DOHH2 (cell line): ENCODE data around the gene PIGN.

ENCODE experiments used
- H3F3A ChIP-seq: fragments of 200-600 bp; sonication (generic), shearing (Covaris generic); 2 replicates; pipeline ENCODE4 v1.6.0; 2016; ENCODE audit warnings: antibody characterized with exemption, mild to moderate bottlenecking; ENCODE audit not compliant: control insufficient read depth, insufficient read depth
- H3K27ac ChIP-seq: fragments of 200-600 bp; sonication (generic); 2 replicates; pipeline ENCODE4 v1.5.1; 2014; ENCODE audit warnings: low read depth, mild to moderate bottlenecking, low read length, moderate library complexity
- H3K27me3 ChIP-seq: fragments of 200-600 bp; sonication (generic); 2 replicates; pipeline ENCODE4 v1.6.1; 2014; ENCODE audit warnings: mild to moderate bottlenecking, low read length, mixed read lengths; ENCODE audit not compliant: control insufficient read depth
- H3K36me3 ChIP-seq: fragments of 200-600 bp; sonication (generic); 2 replicates; pipeline ENCODE4 v1.6.1; 2014; ENCODE audit warnings: mild to moderate bottlenecking, low read length, moderate library complexity, mixed read lengths; ENCODE audit not compliant: control insufficient read depth
- H3K4me1 ChIP-seq: fragments of 200-600 bp; sonication (generic); 2 replicates; pipeline ENCODE4 v1.6.1; 2014; ENCODE audit warnings: mild to moderate bottlenecking, low read length, mixed read lengths; ENCODE audit not compliant: control insufficient read depth
- H3K4me2 ChIP-seq: fragments of 200-600 bp; sonication (generic); 2 replicates; pipeline ENCODE4 v1.6.0; 2014; ENCODE audit warnings: mild to moderate bottlenecking, low read length, moderate library complexity
- H3K4me3 ChIP-seq: fragments of 200-600 bp; sonication (generic); 2 replicates; pipeline ENCODE4 v1.5.1; 2014; ENCODE audit warnings: mild to moderate bottlenecking, low read length, mixed read lengths
- H3K79me2 ChIP-seq: fragments of 200-600 bp; sonication (generic); 2 replicates; pipeline ENCODE4 v1.6.1; 2014; ENCODE audit warnings: mild to moderate bottlenecking, low read length, mixed read lengths; ENCODE audit not compliant: control insufficient read depth
- H3K9me2 ChIP-seq: fragments of 200-600 bp; sonication (generic); replicated peaks from 2 replicates; pipeline ENCODE4 v1.6.1; 2014; ENCODE audit warnings: mild to moderate bottlenecking, low read length, mixed read lengths; ENCODE audit not compliant: control insufficient read depth
- H3K9me3 ChIP-seq: fragments of 200-600 bp; sonication (generic); 2 replicates; pipeline ENCODE4 v1.6.1; 2014; ENCODE audit warnings: antibody characterized with exemption, low read length, mixed read lengths; ENCODE audit not compliant: control insufficient read depth, insufficient read depth
- H4K20me1 ChIP-seq: fragments of 200-600 bp; sonication (generic); 2 replicates; pipeline ENCODE4 v1.6.0; 2014; ENCODE audit warnings: low read depth, mild to moderate bottlenecking, antibody characterized with exemption, low read length, moderate library complexity; ENCODE audit not compliant: control insufficient read depth, insufficient read depth
- EZH2phosphoT487 ChIP-seq: fragments of 200-600 bp; sonication (generic); IDR thresholded peaks from 2 replicates; pipeline ENCODE4 v1.6.1; 2017; ENCODE audit warnings: borderline replicate concordance, mild to moderate bottlenecking, antibody characterized with exemption, low read length, moderate library complexity, mixed read lengths
- TF ChIP-seq, protein P1 (sequence below): fragments of 200-600 bp; sonication (generic); IDR thresholded peaks from one replicate; pipeline ENCODE4 v1.5.1; 2014; ENCODE audit warnings: antibody characterized with exemption, mild to moderate bottlenecking, low read depth, low read length; ENCODE audit not compliant: poor library complexity, severe bottlenecking

Gene PIGN

GRCh38 chr18:62018034-62018758 is 168.7 kb downstream of the PIGN start:
- H3K79me2 ChIP-seq: no peaks in the 10 kb centered on the region

GRCh38 chr18:62017618-62018017 is 169.2 kb downstream of the PIGN start:
- no peak overlapping the region for H3K4me3 ChIP-seq
- H4K20me1 ChIP-seq: no peaks in the 10 kb centered on the region

More at GRCh38 chr18:62018034-62018758, 168.7 kb downstream of the PIGN start:
- Histone ChIP-seq H3K36me3 (no peaks in the 10 kb centered on the region), H3K27me3 (no peaks in the 10 kb centered on the region; the same call in 1 of the 2 replicates), H3K27ac (no peak overlapping the region), H3K4me2 (no peak overlapping the region), H3K4me3 (no peak overlapping the region), H3K9me2 (no peaks in the 10 kb centered on the region), H3F3A (no peaks in the 10 kb centered on the region), H3K4me1 (no peaks in the 10 kb centered on the region), H4K20me1 (no peaks in the 10 kb centered on the region), H3K9me3 (no peaks in the 10 kb centered on the region)
- no peak for TF ChIP-seq EZH2phosphoT487
- TF ChIP-seq, protein P1, sequence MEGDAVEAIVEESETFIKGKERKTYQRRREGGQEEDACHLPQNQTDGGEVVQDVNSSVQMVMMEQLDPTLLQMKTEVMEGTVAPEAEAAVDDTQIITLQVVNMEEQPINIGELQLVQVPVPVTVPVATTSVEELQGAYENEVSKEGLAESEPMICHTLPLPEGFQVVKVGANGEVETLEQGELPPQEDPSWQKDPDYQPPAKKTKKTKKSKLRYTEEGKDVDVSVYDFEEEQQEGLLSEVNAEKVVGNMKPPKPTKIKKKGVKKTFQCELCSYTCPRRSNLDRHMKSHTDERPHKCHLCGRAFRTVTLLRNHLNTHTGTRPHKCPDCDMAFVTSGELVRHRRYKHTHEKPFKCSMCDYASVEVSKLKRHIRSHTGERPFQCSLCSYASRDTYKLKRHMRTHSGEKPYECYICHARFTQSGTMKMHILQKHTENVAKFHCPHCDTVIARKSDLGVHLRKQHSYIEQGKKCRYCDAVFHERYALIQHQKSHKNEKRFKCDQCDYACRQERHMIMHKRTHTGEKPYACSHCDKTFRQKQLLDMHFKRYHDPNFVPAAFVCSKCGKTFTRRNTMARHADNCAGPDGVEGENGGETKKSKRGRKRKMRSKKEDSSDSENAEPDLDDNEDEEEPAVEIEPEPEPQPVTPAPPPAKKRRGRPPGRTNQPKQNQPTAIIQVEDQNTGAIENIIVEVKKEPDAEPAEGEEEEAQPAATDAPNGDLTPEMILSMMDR: no peak

GRCh38 chr18:62011416-62011815 is 175.4 kb downstream of the PIGN start:
- no peak overlapping the region for H3K27ac ChIP-seq
- H3K27me3 ChIP-seq: no peaks in the 10 kb centered on the region; the same call in 1 of the 2 replicates
- no peak overlapping the region for H3K4me3 ChIP-seq
- no peaks in the 10 kb centered on the region for H4K20me1 ChIP-seq
- no peaks in the 10 kb centered on the region for H3K36me3 ChIP-seq
- H3K79me2 ChIP-seq: no peaks in the 10 kb centered on the region
- H3K9me2 ChIP-seq: no peaks in the 10 kb centered on the region
- H3K4me2 ChIP-seq: no peak overlapping the region
- no peaks in the 10 kb centered on the region for H3K4me1 ChIP-seq
- H3K9me3 ChIP-seq: no peaks in the 10 kb centered on the region
- TF ChIP-seq, protein P1: no peak
- TF ChIP-seq EZH2phosphoT487: no peak
- H3F3A ChIP-seq: no peaks in the 10 kb centered on the region

More at GRCh38 chr18:62017618-62018017, 169.2 kb downstream of the PIGN start:
- H3K4me1 ChIP-seq: no peaks in the 10 kb centered on the region
- no peaks in the 10 kb centered on the region for H3K36me3 ChIP-seq
- H3K9me2 ChIP-seq: no peaks in the 10 kb centered on the region
- no peaks in the 10 kb centered on the region for H3K79me2 ChIP-seq
- no peak overlapping the region for H3K27ac ChIP-seq
- no peaks in the 10 kb centered on the region; the same call in 1 of the 2 replicates for H3K27me3 ChIP-seq
- no peaks in the 10 kb centered on the region for H3K9me3 ChIP-seq
- H3F3A ChIP-seq: no peaks in the 10 kb centered on the region
- H3K4me2 ChIP-seq: no peak overlapping the region
- TF ChIP-seq, protein P1: no peak
- no peak for TF ChIP-seq EZH2phosphoT487
